Measurements from ENCODE around the gene YTHDC1. TPM values are rescaled to one million over a fixed set of nuclear protein-coding genes. Genes with fewer than 3 reads are reported as not detected.

The YTHDC1 gene
- total RNA-seq, 4 donors from 2014 or later: 47.2 to 146 (median 64.0) TPM

DNA sequence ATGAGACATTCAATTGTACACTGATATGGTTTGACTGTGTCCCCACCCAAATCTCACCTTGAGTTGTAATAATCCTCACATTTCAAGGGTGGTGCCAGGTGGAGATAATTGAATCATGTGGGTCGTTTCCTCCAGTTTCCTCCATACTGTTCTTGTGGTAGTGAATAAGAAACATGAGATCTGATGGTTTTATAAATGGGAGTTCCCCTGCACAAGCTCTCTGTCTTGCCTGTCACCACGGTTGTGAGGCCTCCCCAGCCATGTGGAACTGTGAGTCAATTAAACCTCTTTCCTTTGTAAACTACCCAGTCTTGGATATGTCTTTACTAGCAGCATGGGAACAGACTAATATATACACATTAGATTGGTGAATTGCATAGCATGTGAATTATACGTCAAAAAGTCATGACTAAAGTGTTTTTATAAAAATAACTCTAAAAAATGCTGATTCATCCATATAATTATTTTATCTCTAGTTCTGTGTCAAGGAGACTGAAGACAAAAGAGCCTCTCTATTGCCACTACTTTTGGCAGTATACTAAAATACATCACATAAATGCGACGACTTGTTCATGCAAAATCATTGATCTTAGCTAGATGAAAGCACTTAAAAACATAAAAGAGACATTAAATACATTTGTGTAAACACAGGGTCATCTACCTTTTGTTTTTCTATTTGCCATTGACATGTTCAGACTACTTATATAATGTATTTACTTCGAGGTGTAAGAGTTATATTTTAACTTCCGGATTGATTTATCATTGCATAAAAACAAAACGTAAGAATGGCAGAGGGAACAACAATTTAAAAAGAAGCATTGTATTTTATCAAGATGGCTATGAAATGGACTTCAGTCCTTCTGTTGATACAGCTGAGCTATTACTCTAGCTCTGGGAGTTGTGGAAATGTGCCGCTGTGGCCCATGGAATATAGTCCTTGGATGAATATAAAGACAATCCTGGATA lies 50.1 kb downstream of the YTHDC1 start:
- Histone ChIP-seq H3K4me3 (no peak overlapping the region), H3K9me3 (no peaks in the 10 kb centered on the region), H3K27me3 (peaks cover 2% of the 10 kb centered on the region), H3K27ac (no peak overlapping the region), H3K36me3 (no peaks in the 10 kb centered on the region), H3K4me1 (no peaks in the 10 kb centered on the region)
- TF ChIP-seq, protein P1, sequence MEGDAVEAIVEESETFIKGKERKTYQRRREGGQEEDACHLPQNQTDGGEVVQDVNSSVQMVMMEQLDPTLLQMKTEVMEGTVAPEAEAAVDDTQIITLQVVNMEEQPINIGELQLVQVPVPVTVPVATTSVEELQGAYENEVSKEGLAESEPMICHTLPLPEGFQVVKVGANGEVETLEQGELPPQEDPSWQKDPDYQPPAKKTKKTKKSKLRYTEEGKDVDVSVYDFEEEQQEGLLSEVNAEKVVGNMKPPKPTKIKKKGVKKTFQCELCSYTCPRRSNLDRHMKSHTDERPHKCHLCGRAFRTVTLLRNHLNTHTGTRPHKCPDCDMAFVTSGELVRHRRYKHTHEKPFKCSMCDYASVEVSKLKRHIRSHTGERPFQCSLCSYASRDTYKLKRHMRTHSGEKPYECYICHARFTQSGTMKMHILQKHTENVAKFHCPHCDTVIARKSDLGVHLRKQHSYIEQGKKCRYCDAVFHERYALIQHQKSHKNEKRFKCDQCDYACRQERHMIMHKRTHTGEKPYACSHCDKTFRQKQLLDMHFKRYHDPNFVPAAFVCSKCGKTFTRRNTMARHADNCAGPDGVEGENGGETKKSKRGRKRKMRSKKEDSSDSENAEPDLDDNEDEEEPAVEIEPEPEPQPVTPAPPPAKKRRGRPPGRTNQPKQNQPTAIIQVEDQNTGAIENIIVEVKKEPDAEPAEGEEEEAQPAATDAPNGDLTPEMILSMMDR (IDR thresholded peaks at IDR 0.05): no peak
- TF ChIP-seq POLR2A (IDR thresholded peaks at IDR 0.05) (no peak), POLR2AphosphoS5 (IDR thresholded peaks at IDR 0.05) (no peak), EP300 (IDR thresholded peaks at IDR 0.05) (no peak)
- no peak for DNase-seq (ENCODE audit: low spot score in 2 of 2)
- WGBS: 79% methylated on average over 9 of the region's 9 CpGs

DNA sequence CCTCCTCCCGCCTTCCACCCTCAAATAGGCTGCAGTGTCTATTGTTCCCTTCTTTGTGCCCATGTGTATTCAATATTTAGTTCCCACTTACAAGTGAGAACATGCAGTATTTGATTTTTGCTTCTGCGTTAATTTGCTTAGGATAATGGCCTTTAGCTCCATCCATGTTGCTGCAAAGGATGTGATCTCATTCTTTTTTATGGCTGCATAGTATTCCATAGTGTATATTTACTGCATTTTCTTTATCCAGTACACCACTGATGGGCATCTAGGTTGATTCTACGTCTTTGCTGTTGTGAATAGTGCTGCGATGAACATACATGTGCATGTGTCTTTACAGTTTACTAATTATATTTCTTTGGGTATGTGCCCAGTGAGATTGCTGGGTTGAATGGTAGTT lies 52.8 kb downstream of the YTHDC1 start:
- Histone ChIP-seq H3K9me3 (no peaks in the 10 kb centered on the region), H3K27me3 (no peaks in the 10 kb centered on the region), H3K27ac (no peak overlapping the region), H3K4me3 (no peak overlapping the region), H3K4me1 (no peaks in the 10 kb centered on the region), H3K36me3 (no peaks in the 10 kb centered on the region)
- DNase-seq (ENCODE audit: low spot score in 2 of 2): no peak
- TF ChIP-seq, protein P1 (IDR thresholded peaks at IDR 0.05): no peak
- TF ChIP-seq POLR2A (IDR thresholded peaks at IDR 0.05) (no peak), EP300 (IDR thresholded peaks at IDR 0.05) (no peak)
- 96% methylated on average over 4 of the region's 4 CpGs for WGBS

DNA sequence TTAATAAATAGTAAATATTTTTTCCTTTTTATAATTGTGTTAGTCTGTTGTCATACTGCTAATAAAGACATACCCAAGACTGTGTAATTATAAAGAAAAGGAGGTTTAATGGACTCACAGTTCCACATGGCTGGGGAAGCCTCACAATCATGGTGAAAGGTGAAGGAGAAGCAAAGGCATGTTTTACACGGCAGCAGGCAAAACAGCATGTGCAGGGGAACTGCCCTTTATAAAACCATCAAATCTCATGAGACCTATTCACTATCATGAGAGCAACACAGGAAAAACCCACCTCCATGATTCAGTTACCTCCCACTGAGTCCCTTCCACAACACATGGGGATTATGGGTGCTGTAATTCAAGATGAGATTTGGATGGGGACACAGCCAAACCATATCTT lies 58.6 kb downstream of the YTHDC1 start:
- TF ChIP-seq POLR2A (IDR thresholded peaks at IDR 0.05) (no peak), EP300 (IDR thresholded peaks at IDR 0.05) (no peak), POLR2AphosphoS5 (IDR thresholded peaks at IDR 0.05) (no peak)
- TF ChIP-seq, protein P1 (IDR thresholded peaks at IDR 0.05): no peak
- no peaks in the 10 kb centered on the region for H3K27me3 ChIP-seq
- H3K4me3 ChIP-seq: no peak overlapping the region
- H3K9me3 ChIP-seq: no peaks in the 10 kb centered on the region
- H3K36me3 ChIP-seq: no peaks in the 10 kb centered on the region
- H3K27ac ChIP-seq: no peak overlapping the region
- DNase-seq (ENCODE audit: low spot score in 2 of 2): no peak
- H3K4me1 ChIP-seq: no peaks in the 10 kb centered on the region
- WGBS: 89% methylated on average over 1 of the region's 1 CpG

DNA sequence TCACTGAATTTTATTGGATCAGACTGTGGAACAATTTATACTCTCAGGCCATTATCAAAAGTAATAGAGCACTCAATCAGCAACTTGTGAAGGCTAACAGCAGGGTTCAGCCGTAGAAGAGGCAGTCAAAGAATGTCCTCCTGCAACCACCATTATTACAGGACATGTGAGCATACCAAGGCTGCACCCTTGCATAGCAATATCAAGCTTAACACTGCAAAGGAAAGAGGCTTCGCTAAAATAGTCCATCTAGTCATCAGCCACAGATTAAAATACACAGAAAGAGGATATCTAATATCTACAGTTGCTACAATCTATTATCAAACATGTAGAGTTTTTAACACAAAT lies 61.5 kb downstream of the YTHDC1 start:
- no peak overlapping the region for H3K27ac ChIP-seq
- H3K36me3 ChIP-seq: no peaks in the 10 kb centered on the region
- H3K27me3 ChIP-seq: no peaks in the 10 kb centered on the region
- no peak for TF ChIP-seq POLR2A (IDR thresholded peaks at IDR 0.05)
- TF ChIP-seq, protein P1 (IDR thresholded peaks at IDR 0.05): no peak
- TF ChIP-seq EP300 (IDR thresholded peaks at IDR 0.05): no peak
- no peak for TF ChIP-seq POLR2AphosphoS5 (IDR thresholded peaks at IDR 0.05)
- no peak for DNase-seq (ENCODE audit: low spot score in 2 of 2)
- 60% methylated on average over 2 of the region's 2 CpGs for WGBS
- no peaks in the 10 kb centered on the region for H3K4me1 ChIP-seq
- H3K4me3 ChIP-seq: no peak overlapping the region
- H3K9me3 ChIP-seq: no peaks in the 10 kb centered on the region

DNA sequence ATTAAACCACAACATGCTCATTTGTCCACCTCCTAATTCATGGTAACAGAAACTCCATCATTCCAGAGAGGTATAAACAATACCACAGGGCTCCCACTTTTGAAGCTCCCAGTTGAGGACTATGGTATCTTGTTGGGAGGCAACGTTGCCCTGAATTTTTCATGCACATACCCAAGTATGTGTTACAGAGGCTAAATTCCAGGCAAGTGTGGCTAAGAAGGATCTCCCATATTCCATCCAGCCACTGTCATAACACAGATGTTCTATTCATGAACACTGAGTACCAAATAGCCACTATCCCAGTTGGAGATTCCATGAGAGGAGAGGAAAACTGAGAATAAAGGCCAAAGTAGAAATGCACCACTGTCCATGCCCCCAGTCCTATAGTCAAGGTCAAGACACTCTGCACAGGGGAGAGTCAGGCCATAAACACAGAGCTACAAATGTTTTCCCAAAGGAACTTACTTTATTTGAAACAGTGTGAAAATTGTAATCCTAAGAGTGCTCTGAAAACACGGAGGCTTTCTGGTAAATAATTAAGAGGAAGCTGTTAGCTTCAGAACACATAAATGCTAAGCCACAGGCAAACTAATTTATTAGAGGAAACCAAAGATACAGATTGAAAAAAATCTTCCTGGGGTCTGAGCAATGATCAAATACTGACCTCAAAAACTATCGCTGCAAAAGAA lies 62.0 kb downstream of the YTHDC1 start:
- WGBS: 64% methylated on average over 3 of the region's 3 CpGs
- no peaks in the 10 kb centered on the region for H3K27me3 ChIP-seq
- H3K4me3 ChIP-seq: no peak overlapping the region
- TF ChIP-seq POLR2AphosphoS5 (IDR thresholded peaks at IDR 0.05) (no peak), EP300 (IDR thresholded peaks at IDR 0.05) (no peak), POLR2A (IDR thresholded peaks at IDR 0.05) (no peak)
- TF ChIP-seq, protein P1 (IDR thresholded peaks at IDR 0.05): no peak
- H3K9me3 ChIP-seq: no peaks in the 10 kb centered on the region
- no peaks in the 10 kb centered on the region for H3K36me3 ChIP-seq
- DNase-seq (ENCODE audit: low spot score in 2 of 2): no peak
- H3K27ac ChIP-seq: no peak overlapping the region
- H3K4me1 ChIP-seq: no peaks in the 10 kb centered on the region
